Fibroblast of skin of scalp (primary cell): ENCODE data around the gene CCDC9. TPM values are rescaled to one million over a fixed set of nuclear protein-coding genes. Genes with fewer than 3 reads are reported as not detected.

Experiments used
- DNase-seq: peaks from one replicate; pipeline ENCODE4 v3.0.0-alpha.2; 2013
- polyA plus RNA-seq, 2 experiments: library from polyadenylated mRNA; unstranded; fragments of 120-200 nt; gene quantifications; one replicate each; pipeline ENCODE4 v1.2.1, GENCODE V29; 2013; ENCODE audit not compliant: insufficient read length in 2 of 2

CCDC9 gene
- polyA plus RNA-seq (2013, experiment 1 of 2; ENCODE audit: insufficient read length), result 45.4 TPM
- 40.5 TPM for polyA plus RNA-seq (2013, experiment 2 of 2; ENCODE audit: insufficient read length)

- DNase-seq, result peak; percentile 98
These were observed at the start of gene CCDC9 for GRCh38 chr19:47255879-47256692. Gene CCDC9, plus strand, starts transcription at chr19:47256525. Its CDS starts 1,876 bp downstream, at chr19:47258401.

GRCh38 chr19:47209319-47210179, 46.8 kb upstream of the CCDC9 start:
- no peak for DNase-seq

- peak; percentile 26 for DNase-seq
These were observed 46.2 kb upstream of the CCDC9 start for GRCh38 chr19:47210180-47210490.

GRCh38 chr19:47210689-47211316, 45.5 kb upstream of the CCDC9 start:
- DNase-seq, result peak; percentile 85

- DNase-seq, result no peak
These were observed 40.7 kb upstream of the CCDC9 start for GRCh38 chr19:47215581-47215980.

- no peak for DNase-seq
These were observed 35.1 kb upstream of the CCDC9 start for GRCh38 chr19:47221080-47221841.

GRCh38 chr19:47221890-47222289, 34.4 kb upstream of the CCDC9 start:
- DNase-seq, result no peak

- peak; percentile 93 for DNase-seq
These were observed 30.4 kb upstream of the CCDC9 start for GRCh38 chr19:47225746-47226425.

- peak; percentile 87 for DNase-seq
These were observed 29.6 kb upstream of the CCDC9 start for GRCh38 chr19:47226426-47227351.

- peak; percentile 95 for DNase-seq
These were observed 28.8 kb upstream of the CCDC9 start for GRCh38 chr19:47227352-47228167.

- DNase-seq, result no peak
These were observed 28.0 kb upstream of the CCDC9 start for GRCh38 chr19:47228168-47228936.

- DNase-seq, result no peak
These were observed 27.2 kb upstream of the CCDC9 start for GRCh38 chr19:47228937-47229675.

GRCh38 chr19:47229676-47230053, 26.7 kb upstream of the CCDC9 start:
- no peak for DNase-seq

GRCh38 chr19:47230054-47230920, 26.0 kb upstream of the CCDC9 start:
- DNase-seq, result peak; percentile 51

- DNase-seq, result no peak
These were observed 25.5 kb upstream of the CCDC9 start, which contains the start of gene BBC3 for GRCh38 chr19:47230921-47231214. Gene BBC3, minus strand, starts transcription at chr19:47231199. Its CDS starts 2,768 bp downstream, at chr19:47228431.

GRCh38 chr19:47231215-47232054, 24.9 kb upstream of the CCDC9 start:
- DNase-seq, result peak; percentile 89
